Stimulated activated CD4-positive, alpha-beta T cell treated with anti-CD3 and anti-CD28 coated beads, Interleukin-4, amount 100 ng/mL, for 24 hours (primary cell): ENCODE results near the gene TNFAIP8L2.
A peak's percentile ranks its signal among the peaks of the same experiment; 100 is the strongest.
"Not testable (repeated sequence)": the region's sequence is repeated elsewhere in the genome, so short reads cannot be mapped to it uniquely, and the experiment has no call there.

Source experiments
- DNase-seq: peaks from one replicate; pipeline ENCODE4 v3.0.0-alpha.2; 2020

TNFAIP8L2 gene

GRCh38 chr1:151146412-151147131 lies 9.9 kb upstream of the TNFAIP8L2 start, which contains the start of gene SEMA6C:
SEMA6C (minus strand) TSS chr1:151146631; CDS start chr1:151142621, 4,010 bp downstream.
- DNase-seq: peak; percentile 89

DNA sequence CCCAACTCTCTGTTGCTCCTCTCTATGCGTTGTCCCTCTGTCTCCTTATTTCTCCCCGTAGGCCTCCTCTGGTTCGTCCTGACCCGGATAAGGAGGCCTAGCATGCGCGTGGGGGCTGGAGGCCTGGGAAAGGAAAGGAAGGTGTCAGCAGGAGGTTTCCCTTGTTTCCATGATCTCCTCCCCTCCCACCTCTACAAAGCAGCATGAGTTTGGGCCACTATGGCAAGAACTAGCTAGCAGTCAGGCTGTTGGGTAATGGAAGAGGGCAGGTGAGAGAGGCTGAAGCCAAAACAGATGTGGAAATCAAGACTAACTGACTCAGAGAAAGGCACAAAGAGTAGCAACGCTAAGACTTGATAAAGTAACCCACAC lies 9.3 kb upstream of the TNFAIP8L2 start:
- DNase-seq: no peak

- DNase-seq: no peak
Observed at GRCh38 chr1:151147665-151148064, 8.8 kb upstream of the TNFAIP8L2 start.

DNA sequence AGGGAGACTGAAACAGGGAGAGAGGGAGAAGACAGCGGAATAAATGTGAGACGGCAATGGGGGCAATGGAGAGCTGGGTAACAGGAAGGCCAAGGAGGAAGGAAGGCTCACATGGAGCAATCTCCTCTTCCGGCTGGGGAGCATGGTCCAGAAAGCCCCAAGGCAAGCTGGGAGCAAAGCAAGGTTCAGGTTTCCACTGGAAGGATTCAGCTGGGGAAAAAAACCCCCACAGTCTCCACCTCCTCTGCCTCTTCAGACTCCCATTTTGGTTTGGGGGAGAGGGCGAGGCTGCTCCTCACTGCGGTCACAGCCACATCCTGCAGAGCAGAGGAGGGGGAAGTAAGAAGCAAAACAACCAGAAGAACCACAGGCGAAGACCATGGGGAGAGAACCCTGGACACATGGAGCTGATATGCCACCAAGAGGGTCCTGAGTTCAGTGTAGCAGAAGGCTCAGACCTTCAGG lies 650 bp downstream of the TNFAIP8L2 start:
- DNase-seq: peak; percentile 61

- peak; percentile 64 for DNase-seq
Observed at GRCh38 chr1:151158326-151158725, 1.9 kb downstream of the TNFAIP8L2 start.

DNA sequence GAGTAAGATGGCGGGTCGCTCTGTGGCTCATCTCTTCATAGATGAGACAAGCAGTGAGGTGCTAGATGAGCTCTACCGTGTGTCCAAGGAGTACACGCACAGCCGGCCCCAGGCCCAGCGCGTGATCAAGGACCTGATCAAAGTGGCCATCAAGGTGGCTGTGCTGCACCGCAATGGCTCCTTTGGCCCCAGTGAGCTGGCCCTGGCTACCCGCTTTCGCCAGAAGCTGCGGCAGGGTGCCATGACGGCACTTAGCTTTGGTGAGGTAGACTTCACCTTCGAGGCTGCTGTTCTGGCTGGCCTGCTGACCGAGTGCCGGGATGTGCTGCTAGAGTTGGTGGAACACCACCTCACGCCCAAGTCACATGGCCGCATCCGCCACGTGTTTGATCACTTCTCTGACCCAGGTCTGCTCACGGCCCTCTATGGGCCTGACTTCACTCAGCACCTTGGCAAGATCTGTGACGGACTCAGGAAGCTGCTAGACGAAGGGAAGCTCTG lies 2.4 kb downstream of the TNFAIP8L2 start:
- no peak for DNase-seq

GRCh38 chr1:151159373-151159772 lies 2.9 kb downstream of the TNFAIP8L2 start:
- DNase-seq: no peak

- no peak for DNase-seq
Observed at GRCh38 chr1:151164732-151165280, 8.4 kb downstream of the TNFAIP8L2 start.

DNA sequence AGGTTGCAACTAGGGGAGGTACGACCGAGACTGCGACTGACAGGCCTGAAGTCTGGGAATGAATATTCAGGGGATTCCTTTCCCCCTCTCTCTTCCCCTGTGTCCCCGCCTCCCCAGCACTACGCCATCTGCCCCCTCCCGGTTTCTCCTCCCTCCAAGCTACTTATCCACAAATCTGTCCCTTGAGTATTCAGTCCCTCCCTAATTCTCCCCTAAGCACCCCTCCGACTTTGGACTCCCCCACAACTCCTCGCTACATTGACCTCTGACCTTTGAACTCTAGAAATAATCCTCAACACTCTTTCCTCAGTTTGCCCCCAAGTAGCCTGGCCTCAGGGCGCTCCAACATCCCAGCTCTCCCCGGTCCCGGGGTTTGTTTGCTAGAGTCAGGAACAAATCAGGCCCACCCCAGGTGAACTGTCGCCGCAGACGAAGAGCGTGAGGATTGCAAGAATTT lies 8.9 kb downstream of the TNFAIP8L2 start:
- no peak for DNase-seq

GRCh38 chr1:151165738-151166504 lies 9.5 kb downstream of the TNFAIP8L2 start, which contains the start of the genes LYSMD1 and SCNM1:
LYSMD1 (minus strand) TSS chr1:151165902; CDS start chr1:151165258, 644 bp downstream.
SCNM1 (plus strand) TSS chr1:151166144; CDS start chr1:151166153, 9 bp downstream.
- DNase-seq: peak; percentile 97

- no peak for DNase-seq
Observed at GRCh38 chr1:151166505-151166956, 10.1 kb downstream of the TNFAIP8L2 start.

DNA sequence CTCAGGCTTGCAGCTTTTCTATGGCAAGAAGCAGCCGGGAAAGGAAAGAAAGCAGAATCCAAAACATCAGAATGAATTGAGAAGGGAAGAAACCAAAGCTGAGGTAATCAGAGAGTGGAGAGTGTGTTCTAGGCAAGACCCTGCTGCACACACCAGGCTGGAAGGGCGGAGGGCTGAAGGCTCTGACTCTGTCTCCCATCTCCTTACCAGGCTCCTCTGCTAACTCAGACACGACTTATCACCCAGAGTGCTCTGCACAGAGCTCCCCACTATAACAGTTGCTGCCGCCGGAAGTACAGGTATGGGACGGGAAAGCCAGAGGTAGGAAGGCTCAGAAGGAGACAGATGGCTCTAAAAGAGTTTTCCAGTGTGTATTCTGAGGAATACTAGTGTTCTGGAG lies 10.7 kb downstream of the TNFAIP8L2 start:
- DNase-seq: no peak

GRCh38 chr1:151171190-151171589 lies 14.7 kb downstream of the TNFAIP8L2 start:
- DNase-seq: no peak

GRCh38 chr1:151175041-151175741 lies 18.7 kb downstream of the TNFAIP8L2 start:
- DNase-seq: no peak

GRCh38 chr1:151175863-151176262 lies 19.4 kb downstream of the TNFAIP8L2 start, which contains the start of gene TMOD4:
TMOD4 (minus strand) TSS chr1:151175981; CDS start chr1:151174875, 1,106 bp downstream.
- DNase-seq: no peak

- no peak for DNase-seq
Observed at GRCh38 chr1:151176514-151177045, 20.1 kb downstream of the TNFAIP8L2 start.

DNA sequence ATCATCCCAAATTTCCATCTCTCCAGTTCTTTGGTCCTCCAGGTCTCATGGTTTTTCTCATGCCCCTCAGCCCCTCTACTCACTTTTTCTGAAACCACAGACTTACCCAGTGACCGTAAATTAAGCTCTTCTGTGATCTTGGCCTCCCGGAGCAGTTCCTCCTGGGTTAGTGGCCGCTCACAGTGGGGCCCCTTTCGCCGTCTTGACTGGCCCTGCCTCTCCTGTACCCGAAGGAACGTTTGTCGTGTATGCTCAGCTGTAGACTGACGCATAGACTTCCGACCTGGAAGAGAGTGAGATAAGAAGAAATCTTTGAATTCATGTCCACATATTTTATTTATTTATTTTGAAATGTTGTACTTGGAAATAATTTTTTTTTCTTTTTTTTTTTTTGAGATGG lies 27.8 kb downstream of the TNFAIP8L2 start:
- DNase-seq: no peak

DNA sequence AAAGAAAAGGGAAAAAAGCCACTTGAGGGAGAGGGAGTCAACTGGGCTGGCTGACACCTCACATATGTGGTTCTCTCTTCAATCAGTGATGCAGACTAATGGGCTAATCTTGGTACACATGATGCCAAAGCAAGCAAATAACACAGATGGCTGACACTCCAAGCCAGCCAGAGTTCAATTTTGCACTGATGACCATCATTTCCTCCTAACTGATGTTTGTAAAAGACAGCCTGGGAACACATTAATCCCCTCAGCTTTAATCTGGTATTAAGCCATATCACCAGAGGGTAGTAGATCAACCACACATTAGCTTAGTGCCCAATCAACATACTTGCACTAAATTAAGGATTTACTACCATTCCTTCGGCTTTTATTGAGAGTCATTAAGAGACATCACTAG lies 30.8 kb downstream of the TNFAIP8L2 start:
- DNase-seq: no peak

GRCh38 chr1:151188667-151189066 lies 32.2 kb downstream of the TNFAIP8L2 start:
- DNase-seq: not testable (repeated sequence)

DNA sequence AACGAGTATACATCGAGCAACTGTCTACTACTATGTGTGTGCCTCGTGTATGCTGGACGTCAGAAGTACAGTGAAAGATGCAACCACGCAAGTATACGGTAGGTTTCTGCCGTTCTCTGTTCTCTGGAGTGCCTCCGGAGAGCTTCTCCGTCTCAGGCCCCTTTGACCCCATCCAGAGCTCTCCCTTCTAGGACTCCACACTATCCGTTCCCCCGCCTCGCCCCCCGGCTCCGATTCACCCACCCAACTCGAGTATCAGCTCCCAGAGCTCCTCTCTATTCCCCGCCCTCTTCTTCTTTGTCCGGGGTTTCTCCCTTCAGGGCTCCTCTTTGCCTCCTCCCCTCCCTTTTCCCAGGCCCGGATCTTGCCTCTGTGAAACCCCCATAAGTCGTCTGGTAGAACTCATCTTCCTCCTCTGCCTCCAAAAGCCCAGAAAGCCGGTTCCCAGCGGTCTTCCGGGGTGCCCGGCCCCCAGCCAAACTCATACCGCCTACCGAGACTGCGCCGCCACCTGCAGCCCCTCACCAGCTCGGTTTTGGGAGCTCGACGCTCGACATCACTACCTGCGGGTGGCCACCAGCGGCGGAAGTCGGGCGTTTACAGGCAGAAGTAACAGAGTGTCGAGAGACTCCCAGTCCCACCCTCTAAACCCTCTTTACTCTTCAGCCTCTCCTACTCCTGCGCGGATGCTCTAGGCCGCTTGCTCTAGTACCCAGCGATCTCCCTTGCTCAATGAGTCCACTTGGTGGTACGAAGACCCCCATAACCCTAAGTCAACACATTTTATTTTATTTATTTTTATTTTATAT lies 33.4 kb downstream of the TNFAIP8L2 start, which contains the start of gene VPS72:
TSS of gene VPS72 (minus strand) at position 561 of the 809 bp plus-strand sequence. CDS start at position 485, 76 bp downstream.
- peak; percentile 88 for DNase-seq

- DNase-seq: no peak
Observed at GRCh38 chr1:151192047-151192446, 35.6 kb downstream of the TNFAIP8L2 start.
